AG10803 (cell line): ENCODE results near the gene MKRN2OS.
A peak's percentile ranks its signal among the peaks of the same experiment; 100 is the strongest.

Experiments
- DNase-seq: peaks from one replicate; pipeline ENCODE4 v3.0.0; 2010; ENCODE audit warnings: low read depth
- H3K4me3 ChIP-seq: 2 replicates; pipeline ENCODE4 v1.5.1; 2011; ENCODE audit warnings: mild to moderate bottlenecking, low read length, control low read depth
- TF ChIP-seq, protein P1 (sequence below): conservative IDR thresholded peaks from 2 replicates; pipeline ENCODE4 v1.5.1; 2011; ENCODE audit warnings: mild to moderate bottlenecking, low read length, control low read depth, inconsistent platforms

MKRN2OS gene

GRCh38 chr3:12495749-12496452 is 49.4 kb downstream of the MKRN2OS start:
- TF ChIP-seq, protein P1, sequence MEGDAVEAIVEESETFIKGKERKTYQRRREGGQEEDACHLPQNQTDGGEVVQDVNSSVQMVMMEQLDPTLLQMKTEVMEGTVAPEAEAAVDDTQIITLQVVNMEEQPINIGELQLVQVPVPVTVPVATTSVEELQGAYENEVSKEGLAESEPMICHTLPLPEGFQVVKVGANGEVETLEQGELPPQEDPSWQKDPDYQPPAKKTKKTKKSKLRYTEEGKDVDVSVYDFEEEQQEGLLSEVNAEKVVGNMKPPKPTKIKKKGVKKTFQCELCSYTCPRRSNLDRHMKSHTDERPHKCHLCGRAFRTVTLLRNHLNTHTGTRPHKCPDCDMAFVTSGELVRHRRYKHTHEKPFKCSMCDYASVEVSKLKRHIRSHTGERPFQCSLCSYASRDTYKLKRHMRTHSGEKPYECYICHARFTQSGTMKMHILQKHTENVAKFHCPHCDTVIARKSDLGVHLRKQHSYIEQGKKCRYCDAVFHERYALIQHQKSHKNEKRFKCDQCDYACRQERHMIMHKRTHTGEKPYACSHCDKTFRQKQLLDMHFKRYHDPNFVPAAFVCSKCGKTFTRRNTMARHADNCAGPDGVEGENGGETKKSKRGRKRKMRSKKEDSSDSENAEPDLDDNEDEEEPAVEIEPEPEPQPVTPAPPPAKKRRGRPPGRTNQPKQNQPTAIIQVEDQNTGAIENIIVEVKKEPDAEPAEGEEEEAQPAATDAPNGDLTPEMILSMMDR: no peak
- no peak overlapping the region for H3K4me3 ChIP-seq
- no peak for DNase-seq

DNA sequence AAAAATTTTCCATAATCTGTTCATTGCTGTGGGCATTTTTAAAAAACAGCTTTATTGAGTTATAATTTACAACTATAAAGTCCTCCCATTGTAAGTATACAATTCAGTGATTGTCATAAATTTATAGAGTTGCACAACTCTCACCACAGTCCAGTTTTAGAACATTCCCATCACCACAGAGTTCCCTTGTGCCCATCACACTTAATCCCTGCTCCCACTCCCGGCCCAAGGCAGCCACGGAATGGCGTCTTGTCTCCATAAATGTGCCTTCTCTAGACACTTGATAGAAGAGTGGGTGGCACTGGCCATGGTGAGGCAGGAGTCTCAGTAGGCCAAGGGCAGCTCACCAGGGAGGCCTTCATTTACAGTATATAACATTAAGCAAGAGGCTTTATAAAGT is 54.8 kb downstream of the MKRN2OS start:
- TF ChIP-seq, protein P1: no peak
- no peak overlapping the region for H3K4me3 ChIP-seq
- peak; percentile 58 for DNase-seq

- TF ChIP-seq, protein P1: no peak
- DNase-seq: peak; percentile 85
- H3K4me3 ChIP-seq: no peak overlapping the region
These were observed 55.5 kb downstream of the MKRN2OS start for GRCh38 chr3:12489832-12490231.
